HG03135 (cell line): ENCODE data around the gene LRRN4.
"Not testable (repeated sequence)": the region's sequence is repeated elsewhere in the genome, so short reads cannot be mapped to it uniquely, and the experiment has no call there.

Source experiments
- ATAC-seq: cut with Tn5 transposase; IDR thresholded peaks from one replicate; pipeline ENCODE4 v1.9.1; 2021; ENCODE audit warnings: mild to moderate bottlenecking, moderate library complexity; ENCODE audit not compliant: unreplicated experiment

Gene LRRN4

DNA sequence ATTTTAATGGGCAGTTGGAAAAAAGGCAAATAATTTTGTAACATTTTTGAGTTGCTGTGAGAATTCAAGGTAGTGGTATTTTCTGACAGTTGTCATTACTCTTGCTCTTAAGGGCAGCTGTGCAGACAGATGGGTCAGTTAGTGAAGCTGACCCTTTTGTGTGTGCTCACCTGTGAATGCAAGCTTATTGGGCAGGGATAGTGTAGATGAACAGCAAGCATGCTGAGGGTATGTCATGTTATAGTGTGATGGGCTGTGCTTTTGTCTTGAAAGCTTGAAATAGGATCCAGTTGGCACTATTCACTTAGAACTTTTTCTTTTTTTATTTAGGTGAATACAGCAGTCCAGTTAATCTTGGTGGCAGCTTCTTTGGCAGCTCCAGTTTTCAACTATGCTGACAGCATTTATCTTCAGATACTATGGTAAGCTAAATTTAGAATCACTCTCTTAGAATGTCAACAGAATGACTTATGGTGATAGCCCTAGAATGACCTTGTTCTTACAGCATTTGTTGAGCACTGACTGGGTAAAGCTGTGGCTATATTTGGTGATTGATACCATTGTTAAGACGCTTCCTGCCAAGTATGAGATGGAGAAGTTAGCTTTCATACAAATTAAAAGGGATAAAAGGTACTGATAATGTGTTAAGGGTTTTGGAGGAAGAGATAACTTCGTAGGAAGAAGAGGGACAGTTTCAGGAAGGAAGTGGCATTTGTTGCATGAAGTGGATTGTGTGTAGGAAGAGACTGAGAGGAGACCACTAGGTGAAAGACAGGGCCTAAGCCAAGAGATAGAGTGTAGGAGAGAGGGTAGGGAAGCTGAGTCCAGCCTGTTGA, 19.5 kb downstream of the LRRN4 start:
- no peak for ATAC-seq

DNA sequence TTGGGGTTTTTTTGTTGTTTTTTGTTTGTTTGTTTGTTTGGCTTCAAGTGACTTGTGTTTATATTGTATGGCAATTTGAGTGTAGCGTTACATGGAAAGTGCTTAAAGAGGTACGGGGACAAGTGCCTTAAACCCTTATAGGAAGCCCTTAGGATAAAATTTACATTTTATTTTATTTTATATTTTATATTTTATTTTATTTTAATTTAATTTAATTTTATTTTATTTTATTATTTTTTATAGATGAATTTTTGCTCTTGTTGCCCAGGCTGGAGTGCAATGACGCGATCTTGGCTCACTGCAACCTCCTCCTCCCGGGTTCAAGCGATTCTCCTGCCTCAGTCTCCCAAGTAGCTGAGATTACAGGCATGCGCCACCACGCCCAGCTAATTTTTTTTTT, 21.0 kb downstream of the LRRN4 start:
- ATAC-seq: not testable (repeated sequence)

DNA sequence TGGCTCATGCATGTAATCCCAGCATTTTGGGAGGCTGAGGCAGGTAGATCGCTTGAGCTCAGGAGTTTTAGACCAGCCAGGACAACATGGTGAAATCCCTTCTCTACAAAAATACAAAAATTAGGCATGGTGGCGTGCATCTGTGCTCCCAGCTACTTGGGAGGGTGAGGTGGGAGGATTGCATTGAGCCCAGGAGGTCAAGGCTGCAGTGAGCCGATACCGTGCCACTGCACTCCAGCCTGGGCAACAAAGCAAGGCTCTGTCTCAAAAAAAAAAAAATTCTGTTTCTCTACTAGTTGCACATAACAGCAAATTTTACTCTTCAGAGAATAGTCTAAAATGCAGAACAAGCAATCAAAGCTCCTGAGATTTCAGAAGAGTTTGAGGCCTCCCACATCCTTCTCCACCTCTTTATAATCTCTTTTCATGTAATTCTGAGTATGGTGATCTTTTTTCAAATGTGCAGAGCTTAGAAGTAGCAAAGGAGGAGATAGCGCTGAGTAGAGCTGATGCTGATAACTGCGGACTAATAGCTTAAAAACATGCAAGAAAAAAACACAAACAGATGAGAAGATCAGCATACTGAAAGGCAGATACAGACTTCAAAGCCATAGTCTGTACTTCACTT, 23.3 kb downstream of the LRRN4 start:
- no peak for ATAC-seq

DNA sequence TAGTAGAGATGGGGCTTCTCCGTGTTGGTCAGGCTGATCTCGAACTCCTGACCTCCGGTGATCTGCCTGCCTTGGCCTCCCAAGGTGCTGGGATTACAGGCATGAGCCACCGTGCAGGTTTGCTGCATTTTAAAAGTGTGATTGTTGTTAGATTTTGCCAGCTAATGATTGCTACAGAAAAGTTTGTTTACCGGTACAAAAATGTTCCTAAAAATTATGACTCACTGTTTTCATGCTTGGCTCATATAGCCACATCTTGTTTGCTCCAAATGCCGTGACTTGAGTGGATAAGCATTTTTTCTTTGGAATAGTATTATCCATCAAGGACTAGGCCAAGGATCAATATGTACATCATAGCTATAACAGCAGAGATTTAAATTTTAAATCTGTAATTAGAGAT, 24.3 kb downstream of the LRRN4 start:
- ATAC-seq: no peak

DNA sequence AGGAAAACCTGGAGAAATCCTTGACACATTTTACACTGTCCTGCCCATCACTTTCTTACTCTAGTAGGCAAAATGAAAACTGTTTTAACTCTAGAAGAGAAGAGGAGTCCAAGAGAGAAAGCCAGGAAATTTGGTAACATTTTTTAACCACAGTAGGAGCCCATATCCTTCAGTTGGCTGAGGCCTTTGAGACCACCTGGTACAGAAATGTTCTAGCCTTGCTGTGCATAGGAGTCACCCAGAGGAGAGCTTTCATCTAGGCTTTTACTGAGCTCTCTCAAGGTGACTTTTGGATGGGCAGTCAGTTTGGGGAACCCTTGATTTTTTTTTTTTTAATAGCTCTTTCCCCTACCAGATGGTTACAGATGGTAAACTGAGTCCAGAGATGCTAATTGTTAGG, 25.0 kb downstream of the LRRN4 start:
- no peak for ATAC-seq

DNA sequence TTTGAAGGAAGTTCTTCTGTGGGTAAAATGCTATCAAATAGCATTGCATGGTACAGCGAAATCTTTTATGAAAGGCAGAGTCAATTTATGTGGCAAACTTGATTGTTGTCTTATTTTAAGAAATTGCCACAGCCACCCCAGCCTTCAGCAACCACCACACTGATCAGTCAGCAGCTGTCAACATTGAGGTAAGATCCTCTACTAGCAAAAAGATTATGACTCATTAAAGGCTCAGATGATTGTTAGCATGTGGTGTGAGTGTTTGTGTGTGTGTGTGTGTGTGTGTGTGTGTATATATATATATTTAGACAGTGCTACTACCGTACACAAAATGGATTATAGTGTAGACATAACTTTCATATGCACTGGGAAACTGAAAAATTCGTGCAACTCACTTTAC, 27.8 kb downstream of the LRRN4 start:
- no peak for ATAC-seq

DNA sequence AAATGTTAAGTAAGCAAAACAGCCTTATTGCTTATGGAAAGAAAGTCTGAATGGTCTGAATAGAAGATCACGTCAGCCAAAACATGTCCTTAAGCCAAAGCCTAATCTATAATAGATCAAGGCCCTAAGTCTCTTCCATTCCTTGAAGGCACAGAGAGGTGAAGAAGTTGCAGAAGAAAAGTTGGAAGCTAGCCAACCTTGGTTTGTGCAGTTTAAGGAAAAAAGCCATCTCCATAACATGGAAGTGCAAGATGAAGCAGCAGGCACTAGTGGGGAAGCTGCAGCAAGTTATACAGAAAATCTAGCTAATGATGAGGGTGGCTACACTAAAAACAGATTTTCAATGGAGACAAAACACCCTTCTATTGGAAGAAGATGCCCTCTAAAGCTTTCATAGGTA, 29.1 kb downstream of the LRRN4 start:
- ATAC-seq: no peak

DNA sequence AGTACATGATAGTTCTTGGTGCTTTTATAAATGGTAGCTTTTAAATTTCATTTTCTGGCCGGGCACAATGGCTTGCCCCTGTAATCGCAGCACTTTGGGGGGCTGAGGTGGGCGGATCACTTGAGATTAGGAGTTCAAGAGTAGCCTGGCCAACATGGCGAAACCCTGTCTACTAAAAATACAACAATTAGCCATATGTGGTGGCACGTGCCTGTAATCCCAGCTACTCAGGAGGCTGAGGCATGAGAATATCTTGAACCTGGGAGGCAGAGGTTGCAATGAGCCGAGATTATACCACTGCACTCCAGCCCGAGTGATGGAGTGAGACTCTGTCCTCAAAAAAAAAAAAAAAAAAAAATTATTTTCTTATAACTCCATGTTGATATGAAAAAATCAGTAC, 36.0 kb downstream of the LRRN4 start:
- no peak for ATAC-seq

DNA sequence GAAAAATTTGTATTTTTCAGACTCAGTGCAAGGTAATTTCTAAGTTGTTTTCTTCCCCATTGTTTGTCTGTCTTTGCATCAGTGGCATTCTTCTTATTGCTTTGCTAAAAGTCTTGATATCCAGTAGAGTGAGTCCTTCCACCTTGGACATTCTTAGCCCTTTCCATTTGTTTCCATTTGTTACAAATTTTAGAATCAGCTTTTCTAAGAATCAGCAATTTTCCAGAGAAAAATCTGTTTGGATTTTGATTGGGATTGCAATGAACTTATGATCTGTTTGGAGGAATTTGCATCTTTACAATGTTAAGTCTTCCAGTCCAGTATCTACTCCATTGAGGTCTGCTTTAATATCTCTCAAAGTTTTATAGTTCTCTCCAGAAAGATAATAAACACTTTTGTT, 36.4 kb downstream of the LRRN4 start:
- no peak for ATAC-seq

DNA sequence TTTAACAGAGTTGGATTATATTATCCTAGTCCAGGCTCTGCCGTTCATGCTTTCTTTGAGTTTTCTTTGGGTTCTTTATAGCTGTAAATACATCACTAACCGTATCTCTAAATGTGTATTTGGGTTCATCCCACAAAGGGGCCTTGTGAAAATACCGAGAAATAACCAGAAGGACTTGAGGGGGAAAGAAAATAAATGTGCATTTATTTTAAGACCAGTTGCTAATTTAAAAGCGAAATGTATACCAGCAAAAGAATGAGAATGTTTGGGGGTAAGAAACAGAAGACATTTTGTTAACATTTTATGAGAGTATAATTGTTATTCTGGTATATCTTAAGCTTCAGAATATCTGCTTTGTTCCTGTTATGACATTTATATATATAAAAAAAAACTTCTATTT, 38.9 kb downstream of the LRRN4 start:
- ATAC-seq: no peak

DNA sequence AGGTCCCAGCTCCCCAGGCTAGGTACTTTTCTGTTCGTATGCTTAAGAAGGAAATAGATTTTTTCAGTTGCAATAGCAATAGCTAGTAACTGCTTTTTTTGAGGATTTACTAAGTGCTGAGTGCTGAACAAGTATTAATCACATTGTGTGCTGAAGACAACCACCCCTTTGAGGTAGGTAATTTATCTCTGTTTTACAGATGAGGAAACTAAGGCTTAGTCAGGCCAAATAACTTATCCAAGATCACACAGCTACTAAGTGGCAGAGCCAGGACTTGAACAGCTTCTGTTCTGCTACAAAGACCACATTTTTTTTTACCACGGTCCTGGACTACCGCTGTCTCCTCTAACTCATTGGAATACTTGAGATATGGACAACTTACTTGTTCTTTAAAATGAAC, 39.8 kb downstream of the LRRN4 start:
- ATAC-seq: no peak

DNA sequence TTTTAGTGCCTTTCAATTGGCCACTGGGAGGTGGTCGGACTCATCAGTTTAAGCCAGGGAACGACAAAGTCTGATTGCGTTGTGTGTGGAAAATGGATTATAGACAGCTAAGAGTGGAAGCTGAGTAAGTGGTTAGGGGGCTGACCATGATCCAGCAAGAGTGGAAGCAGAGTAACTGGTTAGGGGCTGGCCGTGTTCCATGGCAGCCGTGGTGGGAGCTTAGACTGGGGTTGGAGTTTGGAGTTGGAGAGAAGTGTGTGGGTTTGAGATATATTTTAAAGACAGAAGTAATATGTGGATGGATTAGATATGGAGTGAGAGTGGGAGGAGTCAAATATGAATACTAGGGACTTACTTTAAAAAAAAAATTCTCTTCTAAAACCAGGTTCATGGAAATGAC, 41.7 kb downstream of the LRRN4 start:
- no peak for ATAC-seq

DNA sequence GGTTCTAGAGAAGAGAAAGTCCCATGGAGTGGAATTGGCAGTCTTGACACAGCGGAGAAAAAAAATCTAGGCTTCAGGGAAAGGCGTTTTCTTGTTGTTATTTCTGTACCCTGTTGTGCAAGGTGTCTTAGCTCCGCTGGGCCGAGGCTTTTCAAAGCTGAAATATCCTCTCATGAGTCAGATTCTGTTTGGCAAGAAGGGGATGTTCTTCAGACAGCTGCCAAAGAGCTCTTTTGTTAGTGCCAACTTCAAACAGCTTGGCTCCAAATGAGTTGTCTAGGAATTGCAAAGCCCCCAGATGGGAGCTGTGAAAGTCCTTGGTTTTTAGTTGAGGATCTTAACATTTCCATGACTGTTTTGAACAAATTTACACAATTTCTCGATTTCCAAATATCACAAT, 45.6 kb downstream of the LRRN4 start:
- no peak for ATAC-seq

DNA sequence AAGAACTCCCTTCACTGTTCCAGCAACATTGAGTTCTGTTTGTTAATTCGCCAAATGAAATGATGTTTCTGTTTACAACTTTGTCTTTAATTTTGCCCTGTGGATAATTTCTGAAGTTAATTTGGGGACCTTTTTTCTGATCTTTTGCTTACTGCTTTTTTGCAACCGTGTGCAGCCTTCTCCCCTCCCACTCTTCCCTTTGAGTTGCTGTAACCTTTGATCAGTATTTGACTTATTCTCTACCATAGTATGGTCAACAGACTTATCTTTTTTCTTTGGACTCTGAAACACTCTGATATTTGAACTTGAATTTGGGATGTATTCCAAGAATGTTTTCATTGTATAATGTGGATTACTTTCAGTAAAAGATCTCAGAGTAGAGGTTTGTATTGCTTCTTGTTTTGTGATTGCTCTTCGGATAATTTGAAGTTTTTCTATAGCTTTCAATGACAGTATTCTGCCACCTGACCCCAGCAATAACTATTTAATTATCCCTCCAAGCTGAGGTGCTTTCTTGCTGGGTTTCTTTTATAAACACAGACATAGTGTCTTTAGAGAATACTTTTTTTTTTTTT, 46.2 kb downstream of the LRRN4 start:
- ATAC-seq: no peak

DNA sequence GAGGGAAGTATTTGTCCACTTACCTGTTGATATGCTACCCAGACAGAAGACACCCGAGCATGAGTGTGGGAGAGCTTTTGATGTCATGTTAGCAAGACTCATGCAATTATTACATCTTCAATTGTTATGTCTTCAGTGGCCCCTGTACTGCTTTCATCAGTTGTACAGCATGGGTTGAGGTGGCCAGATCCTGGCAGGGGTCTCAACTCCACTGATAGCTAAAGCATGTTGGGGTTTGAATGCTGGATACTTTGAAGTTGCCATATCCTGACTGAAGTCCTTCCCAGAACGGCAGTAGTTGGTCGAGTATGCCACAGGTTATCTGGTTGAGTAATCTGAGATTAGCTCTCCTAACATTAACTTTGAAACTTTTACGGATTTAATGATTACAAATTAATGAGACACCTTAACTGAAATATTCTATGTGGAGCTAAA, 46.7 kb downstream of the LRRN4 start:
- ATAC-seq: no peak

DNA sequence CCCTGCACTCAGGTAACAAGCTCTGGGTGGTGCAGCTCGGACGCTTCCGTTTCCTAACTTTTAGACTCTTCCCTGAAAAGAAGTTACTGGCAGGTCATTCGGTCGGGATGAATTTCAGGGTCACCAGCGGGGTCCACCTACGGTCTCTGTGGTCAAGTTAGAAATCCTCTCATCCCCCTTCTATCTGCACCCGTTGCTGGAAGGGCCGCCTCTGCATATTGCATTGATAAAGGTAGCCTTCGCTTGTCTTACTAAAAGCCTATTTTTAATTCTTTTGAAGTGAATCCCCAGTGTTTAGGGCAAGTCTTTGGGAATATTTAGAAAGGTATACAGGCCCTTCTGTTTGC, 47.3 kb downstream of the LRRN4 start:
- no peak for ATAC-seq

DNA sequence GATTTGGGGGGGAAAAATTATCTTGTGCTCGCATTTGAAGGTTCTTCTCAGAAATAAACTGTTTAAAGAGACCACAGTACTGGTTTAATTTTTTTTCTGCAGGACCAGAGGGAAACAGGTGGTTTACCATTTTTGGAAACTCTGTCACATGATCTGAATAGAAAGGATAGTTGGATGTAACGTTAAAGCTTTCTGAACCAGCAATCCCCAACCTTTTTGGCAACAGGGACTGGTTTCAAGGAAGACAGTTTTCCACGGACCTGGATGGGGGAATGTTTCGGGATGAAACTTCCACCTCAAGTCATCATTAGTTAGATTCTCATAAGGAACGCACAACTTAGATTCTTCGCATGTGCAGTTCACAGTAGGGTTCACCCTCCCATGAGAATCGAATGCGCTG, 53.0 kb downstream of the LRRN4 start:
- no peak for ATAC-seq

DNA sequence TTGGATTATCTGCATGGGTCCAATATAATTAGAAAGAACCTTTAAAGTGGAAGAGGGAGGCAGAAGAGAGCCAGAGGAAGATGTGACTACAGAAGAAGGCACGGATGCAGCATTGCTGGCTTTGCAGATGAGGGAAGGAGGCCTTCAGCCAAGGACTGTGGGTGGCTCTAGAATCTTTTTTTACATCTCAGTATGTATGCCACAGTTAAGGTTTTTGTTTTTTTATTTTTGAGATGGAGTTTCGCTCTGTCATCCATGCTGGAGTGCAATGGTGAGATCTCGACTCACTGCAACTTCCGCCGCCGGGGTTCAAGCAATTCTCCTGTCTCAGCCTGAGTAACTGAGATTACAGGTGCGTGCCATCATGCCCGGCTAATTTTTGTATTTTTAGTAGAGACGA, 54.1 kb downstream of the LRRN4 start:
- no peak for ATAC-seq

DNA sequence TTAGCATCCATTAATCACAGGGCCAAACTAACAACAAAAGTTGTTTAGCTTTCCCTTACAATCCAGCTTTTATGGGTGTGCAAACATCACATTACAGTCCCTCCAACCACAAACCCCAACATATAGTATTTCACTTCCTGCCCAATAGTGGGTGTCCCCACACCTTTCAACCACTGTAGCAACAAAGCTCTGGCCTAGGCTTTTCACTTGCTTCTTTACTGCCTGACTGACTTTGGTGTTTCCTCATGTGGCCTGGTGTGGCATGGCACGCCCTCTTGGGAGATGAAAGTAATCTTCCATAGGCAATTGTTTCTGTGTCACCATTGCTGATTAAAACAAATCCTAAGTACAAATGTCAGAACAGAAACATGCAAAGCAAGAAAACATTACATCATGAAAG, 57.1 kb downstream of the LRRN4 start:
- ATAC-seq: peak; percentile 92

DNA sequence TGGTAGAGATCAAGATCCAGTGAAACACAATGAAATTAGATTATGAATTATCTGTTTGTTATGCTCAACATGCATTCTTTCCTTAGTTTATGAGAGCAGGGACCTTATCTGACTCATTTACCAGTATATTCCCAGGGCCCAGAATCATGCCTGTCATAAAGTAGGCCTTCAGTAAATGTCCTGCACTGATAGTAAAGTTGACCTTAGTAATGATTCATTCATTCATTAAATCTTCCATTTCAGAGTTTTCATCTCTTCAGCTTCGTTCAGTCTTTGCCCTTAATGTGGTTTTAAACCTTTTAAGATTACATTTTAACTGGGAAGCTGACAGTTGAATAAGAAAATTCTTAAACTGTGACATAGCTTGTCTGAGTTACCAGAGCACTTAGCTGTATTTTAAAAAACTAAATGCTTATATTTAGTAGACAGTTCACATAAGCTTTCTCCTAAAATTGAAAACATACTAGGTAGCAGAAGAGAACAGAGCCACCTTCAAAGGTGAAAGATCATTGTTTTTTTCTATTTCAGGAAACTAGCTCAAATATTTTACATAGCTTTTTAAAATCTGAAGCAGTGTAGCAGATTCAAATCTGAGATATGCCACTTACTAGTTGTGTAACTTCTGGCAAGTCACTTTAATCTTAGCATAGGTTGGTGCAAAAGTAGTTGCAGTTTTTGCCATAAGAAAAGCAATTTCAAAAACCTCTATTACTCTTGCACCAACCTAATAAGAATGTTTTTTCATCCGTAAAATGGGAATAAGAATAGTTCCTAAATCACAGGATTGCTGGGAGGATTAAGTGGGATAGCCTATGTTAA, 62.0 kb downstream of the LRRN4 start:
- no peak for ATAC-seq

DNA sequence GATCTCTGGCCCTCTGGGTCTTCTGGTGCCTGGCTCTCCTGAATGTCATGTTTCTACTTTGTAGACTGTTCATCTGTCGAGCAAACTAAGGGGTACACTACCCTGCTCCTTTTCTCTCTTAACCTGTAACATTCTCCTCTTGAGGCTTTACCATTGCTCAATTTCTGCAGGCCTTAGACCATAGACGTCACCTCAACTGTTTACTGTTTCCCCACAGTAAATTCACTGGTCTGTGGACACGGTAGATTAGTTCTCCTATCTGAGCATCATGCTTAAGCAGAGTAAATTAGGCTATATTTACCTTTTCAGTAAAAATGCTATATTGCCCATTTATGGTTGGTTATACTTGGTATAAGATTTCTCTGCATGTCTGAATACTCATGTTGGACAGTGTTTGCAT, 62.9 kb downstream of the LRRN4 start:
- no peak for ATAC-seq
